MM.1S (cell line): ENCODE measurements around the gene PDGFRB.

ENCODE experiments used
- EZH2 ChIP-seq: fragments of 300-600 bp; sonication (generic); optimal IDR thresholded peaks from 2 replicates; pipeline ENCODE3; 2017; ENCODE audit warnings: low read depth, mild to moderate bottlenecking, antibody characterized with exemption, low read length, mixed read lengths
- EZH2phosphoT487 ChIP-seq: fragments of 300-600 bp; sonication (generic); IDR thresholded peaks from 2 replicates; pipeline ENCODE4 v1.6.1; 2018; ENCODE audit warnings: antibody characterized with exemption, low read length
- TF ChIP-seq, protein P1 (sequence below): fragments of 300-600 bp; sonication (generic); IDR thresholded peaks from 2 replicates; pipeline ENCODE4 v1.5.1; 2016; ENCODE audit warnings: antibody characterized with exemption, low read length, mixed read lengths

DNA sequence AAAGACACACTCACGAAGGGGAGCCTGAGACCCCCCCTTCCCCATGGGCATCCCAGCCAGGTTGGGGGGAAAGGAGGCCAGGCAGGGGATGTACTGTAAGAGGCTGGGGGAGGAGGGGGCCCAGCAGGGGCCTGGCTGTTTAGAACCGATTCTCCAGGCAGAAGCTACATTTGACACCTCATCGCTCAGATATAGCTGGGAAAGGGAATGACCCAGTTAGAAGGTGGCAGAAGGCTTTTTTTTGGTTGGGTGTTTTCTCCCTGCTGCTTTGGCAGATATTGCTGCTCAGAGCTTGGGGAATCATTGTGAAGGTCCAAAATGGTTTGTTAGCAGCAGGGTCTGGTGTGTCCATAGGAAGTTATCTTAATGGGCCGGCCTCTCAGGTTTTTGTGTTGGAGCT is 16.9 kb upstream of the PDGFRB start:
- TF ChIP-seq, protein P1, sequence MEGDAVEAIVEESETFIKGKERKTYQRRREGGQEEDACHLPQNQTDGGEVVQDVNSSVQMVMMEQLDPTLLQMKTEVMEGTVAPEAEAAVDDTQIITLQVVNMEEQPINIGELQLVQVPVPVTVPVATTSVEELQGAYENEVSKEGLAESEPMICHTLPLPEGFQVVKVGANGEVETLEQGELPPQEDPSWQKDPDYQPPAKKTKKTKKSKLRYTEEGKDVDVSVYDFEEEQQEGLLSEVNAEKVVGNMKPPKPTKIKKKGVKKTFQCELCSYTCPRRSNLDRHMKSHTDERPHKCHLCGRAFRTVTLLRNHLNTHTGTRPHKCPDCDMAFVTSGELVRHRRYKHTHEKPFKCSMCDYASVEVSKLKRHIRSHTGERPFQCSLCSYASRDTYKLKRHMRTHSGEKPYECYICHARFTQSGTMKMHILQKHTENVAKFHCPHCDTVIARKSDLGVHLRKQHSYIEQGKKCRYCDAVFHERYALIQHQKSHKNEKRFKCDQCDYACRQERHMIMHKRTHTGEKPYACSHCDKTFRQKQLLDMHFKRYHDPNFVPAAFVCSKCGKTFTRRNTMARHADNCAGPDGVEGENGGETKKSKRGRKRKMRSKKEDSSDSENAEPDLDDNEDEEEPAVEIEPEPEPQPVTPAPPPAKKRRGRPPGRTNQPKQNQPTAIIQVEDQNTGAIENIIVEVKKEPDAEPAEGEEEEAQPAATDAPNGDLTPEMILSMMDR, result no peak
- TF ChIP-seq EZH2phosphoT487 (no peak), EZH2 (no peak)
